K562 (cell line): ENCODE data around the gene RINT1.

Experiments
- BHLHE40 ChIP-seq: IDR thresholded peaks from 2 replicates; pipeline ENCODE4 v1.6.1; 2011; ENCODE audit warnings: low read length, improper control_type of control experiment
- CBX8 ChIP-seq: fragments of 200-600 bp; sonication (generic); IDR thresholded peaks from 2 replicates; pipeline ENCODE4 v1.6.1; 2012; ENCODE audit warnings: borderline replicate concordance, mixed run types, low read depth, mild to moderate bottlenecking, moderate library complexity, mixed read lengths, low read length, control low read depth, inconsistent platforms; ENCODE audit not compliant: poor library complexity, severe bottlenecking; ENCODE audit errors: extremely low read depth
- FIP1L1 ChIP-seq: fragments of 200-400 bp; formaldehyde crosslinking; IDR thresholded peaks from 2 replicates; pipeline ENCODE4 v1.6.1; 2018; ENCODE audit warnings: mild to moderate bottlenecking, low read depth, low read length; ENCODE audit not compliant: poor library complexity, severe bottlenecking
- NFATC3 ChIP-seq: fragments of 450-650 bp; IDR thresholded peaks from 2 replicates; pipeline ENCODE4 v1.6.1; 2017; ENCODE audit warnings: mild to moderate bottlenecking
- XRCC5 ChIP-seq: fragments of 200-400 bp; formaldehyde crosslinking; IDR thresholded peaks from 2 replicates; pipeline ENCODE4 v1.6.1; 2017; ENCODE audit warnings: low read depth, mild to moderate bottlenecking, low read length
- ZNF778 ChIP-seq: fragments of 450-650 bp; formaldehyde crosslinking; IDR thresholded peaks from 2 replicates; pipeline ENCODE4 v1.4.0; 2020; ENCODE audit warnings: mild to moderate bottlenecking, moderate library complexity
- TF ChIP-seq, protein P1 (sequence below): fragments of 450-650 bp; IDR thresholded peaks from 2 replicates; pipeline ENCODE4 v1.7.0; 2016; ENCODE audit warnings: borderline replicate concordance
- TF ChIP-seq, protein P2 (sequence below), 3 experiments: IDR thresholded peaks in 2 of 3; conservative IDR thresholded peaks in 1 of 3; 2 replicates each; pipeline ENCODE4 v1.5.1; 2011 to 2012; ENCODE audit warnings: low read length in 3 of 3, mild to moderate bottlenecking in 3 of 3, control low read depth in 2 of 3, improper control_type of control experiment in 1 of 3, inconsistent platforms in 1 of 3, low read depth in 1 of 3, mixed read lengths in 1 of 3, moderate library complexity in 1 of 3; ENCODE audit not compliant: insufficient read depth in 2 of 3

DNA sequence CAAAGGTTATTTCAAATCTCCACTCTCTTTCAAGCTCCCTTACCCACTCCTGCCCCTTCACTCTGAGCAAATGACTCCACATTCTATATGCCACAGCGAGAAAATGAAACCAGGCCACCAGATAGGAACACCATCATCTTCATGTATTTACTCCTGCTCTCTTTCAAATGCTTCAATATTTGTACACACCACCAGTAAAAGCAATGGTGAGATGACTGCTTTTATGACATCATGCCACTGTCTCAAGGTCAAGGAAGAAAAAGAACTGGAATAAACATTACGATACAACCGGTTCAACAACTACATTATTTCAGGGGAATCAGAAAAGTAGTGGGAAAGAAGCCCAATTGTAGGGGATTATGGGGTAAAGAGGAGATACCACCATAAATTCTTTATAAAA is 42.6 kb upstream of the RINT1 start:
- TF ChIP-seq, protein P1, sequence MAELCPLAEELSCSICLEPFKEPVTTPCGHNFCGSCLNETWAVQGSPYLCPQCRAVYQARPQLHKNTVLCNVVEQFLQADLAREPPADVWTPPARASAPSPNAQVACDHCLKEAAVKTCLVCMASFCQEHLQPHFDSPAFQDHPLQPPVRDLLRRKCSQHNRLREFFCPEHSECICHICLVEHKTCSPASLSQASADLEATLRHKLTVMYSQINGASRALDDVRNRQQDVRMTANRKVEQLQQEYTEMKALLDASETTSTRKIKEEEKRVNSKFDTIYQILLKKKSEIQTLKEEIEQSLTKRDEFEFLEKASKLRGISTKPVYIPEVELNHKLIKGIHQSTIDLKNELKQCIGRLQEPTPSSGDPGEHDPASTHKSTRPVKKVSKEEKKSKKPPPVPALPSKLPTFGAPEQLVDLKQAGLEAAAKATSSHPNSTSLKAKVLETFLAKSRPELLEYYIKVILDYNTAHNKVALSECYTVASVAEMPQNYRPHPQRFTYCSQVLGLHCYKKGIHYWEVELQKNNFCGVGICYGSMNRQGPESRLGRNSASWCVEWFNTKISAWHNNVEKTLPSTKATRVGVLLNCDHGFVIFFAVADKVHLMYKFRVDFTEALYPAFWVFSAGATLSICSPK = no peak
- TF ChIP-seq ZNF778 (CRISPR knock-in tag) (no peak), FIP1L1 (no peak), CBX8 (no peak), NFATC3 (no peak), XRCC5 (no peak), BHLHE40 (no peak)
- TF ChIP-seq, protein P2, sequence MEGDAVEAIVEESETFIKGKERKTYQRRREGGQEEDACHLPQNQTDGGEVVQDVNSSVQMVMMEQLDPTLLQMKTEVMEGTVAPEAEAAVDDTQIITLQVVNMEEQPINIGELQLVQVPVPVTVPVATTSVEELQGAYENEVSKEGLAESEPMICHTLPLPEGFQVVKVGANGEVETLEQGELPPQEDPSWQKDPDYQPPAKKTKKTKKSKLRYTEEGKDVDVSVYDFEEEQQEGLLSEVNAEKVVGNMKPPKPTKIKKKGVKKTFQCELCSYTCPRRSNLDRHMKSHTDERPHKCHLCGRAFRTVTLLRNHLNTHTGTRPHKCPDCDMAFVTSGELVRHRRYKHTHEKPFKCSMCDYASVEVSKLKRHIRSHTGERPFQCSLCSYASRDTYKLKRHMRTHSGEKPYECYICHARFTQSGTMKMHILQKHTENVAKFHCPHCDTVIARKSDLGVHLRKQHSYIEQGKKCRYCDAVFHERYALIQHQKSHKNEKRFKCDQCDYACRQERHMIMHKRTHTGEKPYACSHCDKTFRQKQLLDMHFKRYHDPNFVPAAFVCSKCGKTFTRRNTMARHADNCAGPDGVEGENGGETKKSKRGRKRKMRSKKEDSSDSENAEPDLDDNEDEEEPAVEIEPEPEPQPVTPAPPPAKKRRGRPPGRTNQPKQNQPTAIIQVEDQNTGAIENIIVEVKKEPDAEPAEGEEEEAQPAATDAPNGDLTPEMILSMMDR (IDR thresholded peaks at IDR 0.05 in 2 of 3, conservative IDR thresholded peaks at IDR 0.05 in 1 of 3; ENCODE audit: insufficient read depth in 2 of 3, low read depth in 1 of 3, low read length in 3 of 3) = no peak
